GM12875 (cell line): Measurements from ENCODE around the gene SRP19.

Experiments
- H3K4me3 ChIP-seq: one replicate; pipeline ENCODE4 v1.5.1; 2011; ENCODE audit warnings: low read depth, low read length, control low read depth
- TF ChIP-seq, protein P1 (sequence below): IDR thresholded peaks from 2 replicates; pipeline ENCODE4 v1.5.1; 2011; ENCODE audit warnings: low read depth, mild to moderate bottlenecking, control low read depth, inconsistent platforms, low read length, moderate library complexity, borderline replicate concordance; ENCODE audit not compliant: insufficient read depth

The SRP19 gene

DNA sequence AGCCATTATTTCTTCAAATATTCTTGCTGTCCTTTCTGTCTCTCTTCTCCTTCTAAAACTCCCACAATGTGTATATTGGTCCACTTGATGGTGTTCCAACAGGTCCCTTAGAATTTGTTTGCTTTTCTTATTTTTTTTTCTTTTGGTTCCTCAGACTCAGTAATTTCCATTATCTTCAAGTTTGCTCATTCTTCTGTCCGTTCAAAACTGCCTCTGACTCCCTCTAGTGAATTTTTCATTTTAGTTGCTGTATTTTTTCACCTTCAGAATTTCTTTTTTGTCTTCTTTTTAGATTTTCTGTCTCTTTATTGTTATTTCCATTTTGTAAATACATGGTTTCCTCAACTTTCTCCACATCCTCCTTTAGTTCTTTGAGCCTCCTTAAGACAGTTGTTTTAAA is 6.4 kb upstream of the SRP19 start:
- TF ChIP-seq, protein P1, sequence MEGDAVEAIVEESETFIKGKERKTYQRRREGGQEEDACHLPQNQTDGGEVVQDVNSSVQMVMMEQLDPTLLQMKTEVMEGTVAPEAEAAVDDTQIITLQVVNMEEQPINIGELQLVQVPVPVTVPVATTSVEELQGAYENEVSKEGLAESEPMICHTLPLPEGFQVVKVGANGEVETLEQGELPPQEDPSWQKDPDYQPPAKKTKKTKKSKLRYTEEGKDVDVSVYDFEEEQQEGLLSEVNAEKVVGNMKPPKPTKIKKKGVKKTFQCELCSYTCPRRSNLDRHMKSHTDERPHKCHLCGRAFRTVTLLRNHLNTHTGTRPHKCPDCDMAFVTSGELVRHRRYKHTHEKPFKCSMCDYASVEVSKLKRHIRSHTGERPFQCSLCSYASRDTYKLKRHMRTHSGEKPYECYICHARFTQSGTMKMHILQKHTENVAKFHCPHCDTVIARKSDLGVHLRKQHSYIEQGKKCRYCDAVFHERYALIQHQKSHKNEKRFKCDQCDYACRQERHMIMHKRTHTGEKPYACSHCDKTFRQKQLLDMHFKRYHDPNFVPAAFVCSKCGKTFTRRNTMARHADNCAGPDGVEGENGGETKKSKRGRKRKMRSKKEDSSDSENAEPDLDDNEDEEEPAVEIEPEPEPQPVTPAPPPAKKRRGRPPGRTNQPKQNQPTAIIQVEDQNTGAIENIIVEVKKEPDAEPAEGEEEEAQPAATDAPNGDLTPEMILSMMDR, result no peak
- no peak overlapping the region for H3K4me3 ChIP-seq

GRCh38 chr5:112857866-112858265 is 3.2 kb upstream of the SRP19 start:
- H3K4me3 ChIP-seq, result no peak overlapping the region
- TF ChIP-seq, protein P1, result no peak

GRCh38 chr5:112860571-112860928 is 537 bp upstream of the SRP19 start:
- H3K4me3 ChIP-seq, result peak overlapping the region; percentile 89

DNA sequence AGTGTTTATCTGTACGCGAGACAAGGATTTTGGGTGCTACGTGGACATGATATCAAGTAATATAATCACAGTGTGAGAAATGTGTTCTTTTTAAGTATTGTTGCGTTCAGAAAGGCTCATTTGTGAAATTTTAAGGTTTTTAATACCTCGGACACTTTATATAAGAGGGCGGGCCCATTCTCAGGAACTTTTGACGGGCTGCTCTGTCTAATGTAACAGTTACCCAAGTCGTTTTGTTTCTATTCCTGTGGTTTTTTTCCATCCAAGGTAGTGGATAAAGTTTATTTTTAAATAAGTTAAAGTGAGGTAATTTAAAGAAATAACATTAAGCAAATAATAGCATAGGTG is 525 bp downstream of the SRP19 start:
- TF ChIP-seq, protein P1, result no peak
- peak overlapping the region; percentile 89 for H3K4me3 ChIP-seq

- TF ChIP-seq, protein P1, result no peak
Measured at GRCh38 chr5:112862085-112862484, 998 bp downstream of the SRP19 start.

DNA sequence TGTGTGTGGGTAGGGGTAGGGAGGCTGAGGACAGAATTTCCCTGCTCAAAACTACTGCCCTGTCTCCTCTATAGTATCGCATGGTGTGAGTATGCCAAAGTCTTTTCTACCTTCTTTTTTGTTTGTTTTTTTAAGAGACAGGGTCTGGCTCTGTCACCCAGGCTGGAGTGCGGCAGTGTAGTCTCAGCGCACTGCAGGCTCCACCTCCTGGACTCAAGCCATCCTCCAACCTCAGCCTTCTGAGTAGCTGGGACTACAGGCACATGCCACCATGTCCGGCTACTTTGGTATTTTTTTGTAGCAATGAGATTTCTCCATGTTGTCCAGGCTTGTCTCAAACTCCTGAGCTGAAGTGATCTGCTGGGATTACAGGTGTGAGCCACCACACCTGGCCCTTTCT is 2.5 kb downstream of the SRP19 start:
- H3K4me3 ChIP-seq, result no peak overlapping the region
- TF ChIP-seq, protein P1, result no peak

More at GRCh38 chr5:112862085-112862484, 998 bp downstream of the SRP19 start:
- H3K4me3 ChIP-seq, result peak overlapping the region; percentile 89

GRCh38 chr5:112865128-112865527 is 4.0 kb downstream of the SRP19 start:
- no peak overlapping the region for H3K4me3 ChIP-seq
- TF ChIP-seq, protein P1, result no peak

- no peak overlapping the region for H3K4me3 ChIP-seq
- TF ChIP-seq, protein P1, result no peak
Measured at GRCh38 chr5:112866739-112867138, 5.7 kb downstream of the SRP19 start.
